ENCODE results near the gene HMSD. TPM values are rescaled to one million over a fixed set of nuclear protein-coding genes. Genes with fewer than 3 reads are reported as not detected.
"Not testable (repeated sequence)": the region's sequence is repeated elsewhere in the genome, so short reads cannot be mapped to it uniquely, and the experiment has no call there.

The HMSD gene
- polyA plus RNA-seq, 3 donors: not detected

DNA sequence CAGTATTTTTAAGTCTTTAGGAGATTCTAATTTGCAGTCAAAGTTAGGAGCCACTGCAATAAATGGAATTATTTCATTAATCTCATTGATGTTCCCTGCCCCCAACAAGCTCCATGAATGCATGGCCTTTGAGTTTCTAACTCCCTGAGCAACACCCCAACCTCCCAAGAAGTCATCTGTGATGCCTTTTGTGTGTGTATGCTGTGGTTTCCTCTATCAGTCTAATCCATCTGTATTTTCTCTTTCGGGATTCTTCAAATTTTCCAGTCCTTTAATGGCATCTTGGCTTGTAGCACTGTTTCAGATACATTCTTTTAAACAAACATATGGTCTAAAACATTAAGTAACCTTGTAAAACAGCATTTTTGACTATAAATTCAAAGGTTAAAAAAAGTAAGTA is 24.6 kb upstream of the HMSD start:
- H3K4me1 ChIP-seq (ENCODE audit: control insufficient read depth in 1 of 2, insufficient read depth in 2 of 2, low read length in 2 of 2): peaks cover 38 to 52% of the 10 kb centered on the region in 2 donors
- peaks cover 69% of the 10 kb centered on the region for H3K79me2 ChIP-seq (ENCODE audit: insufficient read depth, low read length)
- no peak overlapping the region for H3K4me3 Mint-ChIP-seq
- peaks cover 0 to 15% of the 10 kb centered on the region in 2 donors for H3K36me3 ChIP-seq (replicated peaks in 1 of 2; ENCODE audit: control insufficient read depth in 1 of 2, insufficient read depth in 2 of 2, low read length in 2 of 2)
- no CpG with 5 or more reads among the region's 1 CpG for WGBS (ENCODE audit: insufficient coverage)
- H3K9ac ChIP-seq (ENCODE audit: insufficient read depth, low read length, poor library complexity, severe bottlenecking): no peak overlapping the region
- H4K20me1 ChIP-seq (ENCODE audit: insufficient read depth, low read length): no peaks in the 10 kb centered on the region
- H3K27me3 ChIP-seq (ENCODE audit: control insufficient read depth in 2 of 2, insufficient read depth in 2 of 2, low read length in 2 of 2): no peaks in the 10 kb centered on the region
- peak overlapping the region in 2 of 7 donors; percentile 8 to 44 for H3K27ac Mint-ChIP-seq
- peaks cover 0 to 1% (median 0%) of the 10 kb centered on the region in 3 donors for H3K27me3 Mint-ChIP-seq (ENCODE audit: low read depth in 3 of 3)
- H3K27ac ChIP-seq (ENCODE audit: low read depth in 1 of 2, low read length in 2 of 2): no peak overlapping the region
- H3K4me3 ChIP-seq (replicated peaks in 1 of 3; ENCODE audit: low read depth in 2 of 3, low read length in 3 of 3): no peak overlapping the region
- H3K36me3 Mint-ChIP-seq: peaks cover 2 to 3% of the 10 kb centered on the region in 2 donors
- intact Hi-C loops (cut with micrococcal nuclease): no loop called here
- peaks cover 56% of the 10 kb centered on the region for H3K4me1 Mint-ChIP-seq
- H3K4me2 ChIP-seq (replicated peaks; ENCODE audit: extremely low read depth, low read length, poor library complexity, severe bottlenecking): no peak overlapping the region
- no peak for DNase-seq
- peaks cover 0 to 3% (median 0%) of the 10 kb centered on the region in 7 donors for H3K9me3 Mint-ChIP-seq
- no peaks in the 10 kb centered on the region for H3K9me3 ChIP-seq (replicated peaks in 1 of 2; ENCODE audit: control insufficient read depth in 1 of 2, insufficient read depth in 1 of 2, low read length in 2 of 2)
- TF ChIP-seq, protein P1, sequence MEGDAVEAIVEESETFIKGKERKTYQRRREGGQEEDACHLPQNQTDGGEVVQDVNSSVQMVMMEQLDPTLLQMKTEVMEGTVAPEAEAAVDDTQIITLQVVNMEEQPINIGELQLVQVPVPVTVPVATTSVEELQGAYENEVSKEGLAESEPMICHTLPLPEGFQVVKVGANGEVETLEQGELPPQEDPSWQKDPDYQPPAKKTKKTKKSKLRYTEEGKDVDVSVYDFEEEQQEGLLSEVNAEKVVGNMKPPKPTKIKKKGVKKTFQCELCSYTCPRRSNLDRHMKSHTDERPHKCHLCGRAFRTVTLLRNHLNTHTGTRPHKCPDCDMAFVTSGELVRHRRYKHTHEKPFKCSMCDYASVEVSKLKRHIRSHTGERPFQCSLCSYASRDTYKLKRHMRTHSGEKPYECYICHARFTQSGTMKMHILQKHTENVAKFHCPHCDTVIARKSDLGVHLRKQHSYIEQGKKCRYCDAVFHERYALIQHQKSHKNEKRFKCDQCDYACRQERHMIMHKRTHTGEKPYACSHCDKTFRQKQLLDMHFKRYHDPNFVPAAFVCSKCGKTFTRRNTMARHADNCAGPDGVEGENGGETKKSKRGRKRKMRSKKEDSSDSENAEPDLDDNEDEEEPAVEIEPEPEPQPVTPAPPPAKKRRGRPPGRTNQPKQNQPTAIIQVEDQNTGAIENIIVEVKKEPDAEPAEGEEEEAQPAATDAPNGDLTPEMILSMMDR (IDR thresholded peaks at IDR 0.05): no peak
- H2AFZ ChIP-seq (ENCODE audit: insufficient read depth, low read depth, low read length, poor library complexity, severe bottlenecking): no peak overlapping the region

DNA sequence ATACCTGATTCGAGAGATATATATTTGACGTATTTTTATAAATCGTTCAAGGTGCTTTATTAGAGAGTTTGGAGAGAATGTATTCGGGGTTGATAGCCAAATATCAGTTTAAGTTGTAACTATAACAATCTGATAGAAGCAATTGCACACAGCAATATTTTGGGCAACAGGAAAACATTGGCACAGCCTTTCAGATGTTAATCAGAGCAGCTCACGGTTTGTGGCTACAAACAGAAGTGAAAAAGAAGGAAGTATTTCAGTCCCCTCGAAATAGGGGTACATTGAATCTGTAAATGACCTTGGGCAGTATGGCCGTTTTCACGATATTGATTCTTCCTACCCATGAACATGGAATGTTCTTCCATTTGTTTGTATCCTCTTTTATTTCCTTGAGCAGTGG is 20.8 kb upstream of the HMSD start:
- TF ChIP-seq, protein P1 (IDR thresholded peaks at IDR 0.05): no peak
- Histone ChIP-seq H2AFZ (ENCODE audit: insufficient read depth, low read depth, low read length, poor library complexity, severe bottlenecking) (no peak overlapping the region), H3K4me2 (replicated peaks; ENCODE audit: extremely low read depth, low read length, poor library complexity, severe bottlenecking) (peak overlapping the region; percentile 23), H3K9ac (ENCODE audit: insufficient read depth, low read length, poor library complexity, severe bottlenecking) (no peak overlapping the region), H3K27ac (ENCODE audit: low read depth in 1 of 2, low read length in 2 of 2) (peak overlapping the region in 1 of 2 donors; percentile 66), H3K36me3 (replicated peaks in 1 of 2; ENCODE audit: control insufficient read depth in 1 of 2, insufficient read depth in 2 of 2, low read length in 2 of 2) (peaks cover 0 to 20% of the 10 kb centered on the region in 2 donors), H3K4me3 (replicated peaks in 1 of 3; ENCODE audit: low read depth in 2 of 3, low read length in 3 of 3) (peak overlapping the region in 1 of 3 experiments; percentile 4), H3K9me3 (replicated peaks in 1 of 2; ENCODE audit: control insufficient read depth in 1 of 2, insufficient read depth in 1 of 2, low read length in 2 of 2) (no peaks in the 10 kb centered on the region), H3K79me2 (ENCODE audit: insufficient read depth, low read length) (peaks cover 75% of the 10 kb centered on the region), H3K27me3 (ENCODE audit: control insufficient read depth in 2 of 2, insufficient read depth in 2 of 2, low read length in 2 of 2) (no peaks in the 10 kb centered on the region), H4K20me1 (ENCODE audit: insufficient read depth, low read length) (no peaks in the 10 kb centered on the region), H3K4me1 (ENCODE audit: control insufficient read depth in 1 of 2, insufficient read depth in 2 of 2, low read length in 2 of 2) (peaks cover 31 to 36% of the 10 kb centered on the region in 2 donors)
- peak in 2 of 3 donors; percentile 44 to 69 for DNase-seq
- Mint-ChIP-seq H3K27me3 (ENCODE audit: low read depth in 3 of 3) (peaks cover 0 to 3% (median 0%) of the 10 kb centered on the region in 3 donors), H3K27ac (peak overlapping the region; percentile 10 to 82 (median 76)), H3K9me3 (no peaks in the 10 kb centered on the region), H3K4me3 (no peak overlapping the region), H3K4me1 (peaks cover 47% of the 10 kb centered on the region), H3K36me3 (peaks cover 2 to 3% of the 10 kb centered on the region in 2 donors)
- 0% methylated on average over 1 of the region's 8 CpGs for WGBS (ENCODE audit: insufficient coverage)
- intact Hi-C loops (cut with micrococcal nuclease): no loop called here

DNA sequence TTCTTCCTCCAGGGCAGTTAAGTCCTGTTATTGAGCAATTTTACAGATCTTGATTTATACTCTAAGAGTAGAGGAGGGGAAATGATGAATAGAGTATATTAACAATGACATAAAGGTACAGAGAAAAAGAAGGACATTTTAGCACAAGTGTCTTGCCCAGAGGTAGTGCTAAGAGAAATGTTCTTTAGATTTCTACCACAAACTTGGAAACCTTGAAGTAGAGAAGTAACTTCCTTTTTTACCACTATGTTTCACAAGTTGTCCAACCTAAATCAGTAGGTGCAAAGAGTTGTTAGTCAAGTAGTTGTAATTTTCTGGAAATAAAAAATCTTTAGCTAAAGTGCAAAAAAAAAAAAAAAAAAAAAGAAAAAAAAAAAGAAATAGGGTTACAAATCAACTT is 19.7 kb upstream of the HMSD start:
- H3K4me3 Mint-ChIP-seq; intact Hi-C loops (cut with micrococcal nuclease); H3K27me3 Mint-ChIP-seq (ENCODE audit: low read depth in 3 of 3); H3K9ac ChIP-seq (ENCODE audit: insufficient read depth, low read length, poor library complexity, severe bottlenecking); H3K4me3 ChIP-seq (replicated peaks in 1 of 3; ENCODE audit: low read depth in 2 of 3, low read length in 3 of 3); H3K36me3 Mint-ChIP-seq; H3K4me2 ChIP-seq (replicated peaks; ENCODE audit: extremely low read depth, low read length, poor library complexity, severe bottlenecking); H4K20me1 ChIP-seq (ENCODE audit: insufficient read depth, low read length); H3K9me3 ChIP-seq (replicated peaks in 1 of 2; ENCODE audit: control insufficient read depth in 1 of 2, insufficient read depth in 1 of 2, low read length in 2 of 2); H3K9me3 Mint-ChIP-seq; H2AFZ ChIP-seq (ENCODE audit: insufficient read depth, low read depth, low read length, poor library complexity, severe bottlenecking); H3K27me3 ChIP-seq (ENCODE audit: control insufficient read depth in 2 of 2, insufficient read depth in 2 of 2, low read length in 2 of 2): not testable (repeated sequence)
- peak in 1 of 3 donors; percentile 54 for DNase-seq
- Mint-ChIP-seq H3K27ac (peak overlapping the region in 5 of 7 donors; percentile 43 to 80 (median 61)), H3K4me1 (peaks cover 47% of the 10 kb centered on the region)
- Histone ChIP-seq H3K4me1 (ENCODE audit: control insufficient read depth in 1 of 2, insufficient read depth in 2 of 2, low read length in 2 of 2) (peaks cover 31 to 36% of the 10 kb centered on the region in 2 donors), H3K36me3 (replicated peaks in 1 of 2; ENCODE audit: control insufficient read depth in 1 of 2, insufficient read depth in 2 of 2, low read length in 2 of 2) (peaks cover 0 to 21% of the 10 kb centered on the region in 2 donors), H3K27ac (ENCODE audit: low read depth in 1 of 2, low read length in 2 of 2) (peak overlapping the region in 1 of 2 donors; percentile 66), H3K79me2 (ENCODE audit: insufficient read depth, low read length) (peaks cover 70% of the 10 kb centered on the region)
